ENCODE data around the gene ANTXR1.
A peak's percentile ranks its signal among the peaks of the same experiment; 100 is the strongest.

ANTXR1 gene

GRCh38 chr2:69279211-69279610 is 266.2 kb downstream of the ANTXR1 start:
- DNase-seq (ENCODE audit: low read depth in 2 of 2), result no peak

GRCh38 chr2:69279931-69280681 is 267.1 kb downstream of the ANTXR1 start:
- no peak for DNase-seq (ENCODE audit: low read depth in 2 of 2)

DNA sequence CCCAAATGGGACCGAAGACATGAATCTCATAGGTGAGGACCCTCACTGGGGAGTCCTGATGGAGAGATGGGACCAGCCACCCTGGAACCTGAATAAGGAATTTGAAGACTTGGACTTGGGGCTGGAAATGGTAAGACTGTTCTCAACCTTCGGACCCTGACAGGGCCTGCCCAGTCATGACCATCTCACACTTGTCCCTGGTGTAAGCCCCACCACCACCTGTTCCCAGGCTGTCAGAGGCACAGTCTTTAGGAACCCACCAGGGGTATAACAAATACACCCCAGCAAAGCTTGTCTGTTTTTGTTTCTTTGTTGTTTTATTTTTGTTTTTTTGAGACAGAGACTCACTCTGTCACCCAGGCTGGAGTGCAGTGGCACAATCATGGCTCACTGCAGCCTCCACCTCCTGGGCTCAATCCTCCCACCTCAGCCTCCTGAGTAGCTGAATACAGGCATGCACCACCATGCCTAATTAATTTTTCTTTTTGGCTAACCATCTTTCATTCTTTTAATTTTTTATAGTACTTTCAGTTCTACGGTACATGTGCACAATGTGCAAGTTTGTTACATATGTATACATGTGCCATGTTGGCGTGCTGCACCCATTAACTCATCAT is 267.9 kb downstream of the ANTXR1 start:
- DNase-seq (ENCODE audit: low read depth in 2 of 2), result no peak

GRCh38 chr2:69285379-69285894 is 272.5 kb downstream of the ANTXR1 start:
- DNase-seq (ENCODE audit: low read depth in 2 of 2), result no peak

- DNase-seq (ENCODE audit: low read depth in 2 of 2), result no peak
Measured at GRCh38 chr2:69287544-69287943, 274.6 kb downstream of the ANTXR1 start.

GRCh38 chr2:69288429-69288828 is 275.4 kb downstream of the ANTXR1 start:
- no peak for DNase-seq (ENCODE audit: low read depth in 2 of 2)

DNA sequence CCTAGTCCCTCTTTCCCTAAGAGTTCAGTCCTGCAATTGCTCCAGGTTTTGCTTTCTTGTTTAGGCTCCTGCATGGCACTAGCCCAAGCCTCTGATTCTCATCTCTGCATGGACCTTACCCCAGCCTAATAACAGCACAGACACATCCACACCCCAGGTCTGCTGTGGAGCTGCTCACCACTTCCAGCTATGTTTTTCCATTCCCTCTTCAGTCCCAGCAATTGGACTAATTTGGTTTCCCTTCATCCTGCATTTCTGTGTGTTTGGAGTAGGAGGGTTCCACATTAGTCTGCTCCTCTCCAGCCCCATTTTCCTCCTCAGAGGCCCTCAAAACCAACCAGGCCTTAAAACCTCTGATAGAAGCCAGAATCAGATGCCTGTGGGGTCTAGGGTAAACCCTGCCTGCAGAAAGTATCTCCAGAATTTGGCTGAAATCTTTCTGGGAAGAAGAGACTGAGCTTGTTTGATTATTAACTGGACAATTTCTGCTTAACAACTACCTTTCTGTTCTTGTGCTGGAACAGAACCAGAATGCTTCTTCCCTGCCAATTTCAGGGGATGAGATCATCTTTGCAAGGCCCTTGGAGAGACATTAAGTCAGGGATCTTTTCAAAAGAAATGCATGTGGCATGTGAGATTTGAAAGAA is 278.1 kb downstream of the ANTXR1 start:
- DNase-seq (ENCODE audit: low read depth in 2 of 2), result peak in 1 of 2 experiments; percentile 63

DNA sequence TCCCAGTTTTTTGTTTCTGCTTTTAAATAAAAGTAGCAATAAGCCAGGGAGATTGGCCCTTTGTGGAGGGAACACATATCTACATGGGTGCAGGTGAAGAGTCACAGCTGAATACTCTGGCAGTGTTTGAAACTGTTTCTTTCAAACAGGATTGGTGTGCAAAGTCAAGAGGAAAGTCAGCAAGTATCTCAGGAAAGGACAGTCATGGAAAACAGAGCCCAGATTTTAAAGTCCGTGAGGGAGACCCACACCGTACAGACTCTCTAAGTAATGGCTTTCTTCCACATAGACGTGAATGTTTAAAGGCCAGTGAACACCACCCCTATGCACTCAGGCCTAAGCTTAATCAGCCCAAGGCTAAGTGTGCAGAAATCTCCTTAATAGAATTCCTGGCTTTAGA is 278.7 kb downstream of the ANTXR1 start:
- no peak for DNase-seq (ENCODE audit: low read depth in 2 of 2)

DNA sequence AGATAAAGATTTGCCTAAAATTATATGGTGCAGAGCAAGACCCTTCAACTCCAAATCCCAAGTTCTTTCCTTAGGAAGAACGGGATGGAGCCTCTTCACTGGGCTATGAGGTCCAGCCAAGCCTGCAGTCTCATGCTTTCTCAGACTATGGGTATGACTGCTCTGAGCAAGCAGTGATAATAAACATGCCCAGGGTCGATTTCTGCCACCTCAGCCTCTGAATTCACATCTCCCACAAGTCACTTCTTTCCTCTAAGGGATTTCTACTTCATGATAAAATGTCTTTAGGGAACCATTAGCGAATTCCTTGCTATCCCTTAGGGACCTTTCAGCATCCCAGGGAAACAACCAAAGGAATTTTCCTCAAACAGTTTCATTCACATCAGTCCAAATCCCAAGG is 279.3 kb downstream of the ANTXR1 start:
- DNase-seq (ENCODE audit: low read depth in 2 of 2), result no peak

GRCh38 chr2:69296421-69296820 is 283.4 kb downstream of the ANTXR1 start:
- no peak for DNase-seq (ENCODE audit: low read depth in 2 of 2)

GRCh38 chr2:69297216-69297615 is 284.2 kb downstream of the ANTXR1 start:
- no peak for DNase-seq (ENCODE audit: low read depth in 2 of 2)

GRCh38 chr2:69298261-69298660 is 285.3 kb downstream of the ANTXR1 start:
- peak in 1 of 2 experiments; percentile 46 for DNase-seq (ENCODE audit: low read depth in 2 of 2)

DNA sequence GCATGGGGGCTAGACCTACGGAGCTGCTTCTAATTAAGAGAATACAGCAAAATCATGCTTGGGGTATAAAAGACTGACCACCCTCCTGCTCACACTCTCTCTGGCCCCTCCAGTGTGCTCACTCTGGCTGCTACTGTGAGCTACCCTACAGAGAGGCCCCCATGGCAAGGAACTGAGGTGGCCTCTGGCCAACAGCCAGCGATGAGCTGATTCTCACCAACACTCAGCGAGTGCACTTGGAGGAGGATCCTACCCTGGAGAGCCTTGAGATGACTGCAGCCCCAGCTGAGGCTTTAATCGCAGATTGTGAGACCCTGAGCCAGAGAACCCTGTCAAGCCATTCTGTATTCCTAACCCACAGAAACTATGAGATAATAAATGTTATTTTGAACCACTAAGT is 285.9 kb downstream of the ANTXR1 start:
- DNase-seq (ENCODE audit: low read depth in 2 of 2), result no peak
